Ureter (tissue), 1 donor: ENCODE measurements around the gene GSTM4. TPM values are rescaled to one million over a fixed set of nuclear protein-coding genes. Genes with fewer than 3 reads are reported as not detected.

Experiments
- DNase-seq: peaks from one replicate; pipeline ENCODE4 v3.0.0-alpha.2; 2020; ENCODE audit warnings: low spot score
- total RNA-seq: library from RNA; stranded (reverse); gene quantifications from one replicate; pipeline ENCODE4 v1.2.4, GENCODE V29; 2023
- donor health status: DM: yes; HTN: yes; CAD: no.

Gene GSTM4
- 38.2 TPM for total RNA-seq

DNA sequence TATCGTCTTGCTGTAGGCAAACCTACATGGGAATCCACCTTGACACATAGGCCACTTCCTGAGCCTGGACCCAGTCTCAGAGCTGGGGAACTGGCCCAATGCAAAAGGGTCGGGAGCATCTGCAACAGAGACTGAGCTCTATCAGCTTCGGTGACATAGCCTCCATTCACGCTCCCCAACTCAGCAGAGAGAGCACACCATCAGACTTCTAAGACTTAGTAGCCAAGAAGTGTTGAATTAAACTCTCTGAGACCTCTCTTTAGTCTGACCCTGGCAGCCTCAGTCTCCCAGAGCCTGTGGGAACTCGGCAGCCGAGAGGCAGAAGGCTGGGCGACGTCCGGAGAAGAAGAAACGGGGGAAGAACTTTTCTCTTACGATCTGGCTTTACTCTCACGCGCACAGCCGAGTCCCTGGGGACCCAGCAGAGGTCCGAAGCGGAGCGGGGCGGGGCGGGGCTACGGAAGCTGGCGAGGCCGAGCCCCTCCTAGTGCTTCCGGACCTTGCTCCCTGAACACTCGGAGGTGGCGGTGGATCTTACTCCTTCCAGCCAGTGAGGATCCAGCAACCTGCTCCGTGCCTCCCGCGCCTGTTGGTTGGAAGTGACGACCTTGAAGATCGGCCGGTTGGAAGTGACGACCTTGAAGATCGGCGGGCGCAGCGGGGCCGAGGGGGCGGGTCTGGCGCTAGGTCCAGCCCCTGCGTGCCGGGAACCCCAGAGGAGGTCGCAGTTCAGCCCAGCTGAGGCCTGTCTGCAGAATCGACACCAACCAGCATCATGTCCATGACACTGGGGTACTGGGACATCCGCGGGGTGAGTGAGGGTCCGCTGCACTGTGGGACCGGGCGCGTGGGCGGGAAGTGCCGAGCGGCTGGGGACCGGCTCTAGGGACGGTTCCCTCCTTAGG is at the start of gene GSTM4:
Gene GSTM4 (plus strand): TSS at position 485 of the 905 bp plus-strand sequence. CDS start 291 bp downstream, at position 776.
- DNase-seq, result peak; percentile 84

- DNase-seq, result no peak
Measured at GRCh38 chr1:109609881-109610280, 46.0 kb upstream of the GSTM4 start.

DNA sequence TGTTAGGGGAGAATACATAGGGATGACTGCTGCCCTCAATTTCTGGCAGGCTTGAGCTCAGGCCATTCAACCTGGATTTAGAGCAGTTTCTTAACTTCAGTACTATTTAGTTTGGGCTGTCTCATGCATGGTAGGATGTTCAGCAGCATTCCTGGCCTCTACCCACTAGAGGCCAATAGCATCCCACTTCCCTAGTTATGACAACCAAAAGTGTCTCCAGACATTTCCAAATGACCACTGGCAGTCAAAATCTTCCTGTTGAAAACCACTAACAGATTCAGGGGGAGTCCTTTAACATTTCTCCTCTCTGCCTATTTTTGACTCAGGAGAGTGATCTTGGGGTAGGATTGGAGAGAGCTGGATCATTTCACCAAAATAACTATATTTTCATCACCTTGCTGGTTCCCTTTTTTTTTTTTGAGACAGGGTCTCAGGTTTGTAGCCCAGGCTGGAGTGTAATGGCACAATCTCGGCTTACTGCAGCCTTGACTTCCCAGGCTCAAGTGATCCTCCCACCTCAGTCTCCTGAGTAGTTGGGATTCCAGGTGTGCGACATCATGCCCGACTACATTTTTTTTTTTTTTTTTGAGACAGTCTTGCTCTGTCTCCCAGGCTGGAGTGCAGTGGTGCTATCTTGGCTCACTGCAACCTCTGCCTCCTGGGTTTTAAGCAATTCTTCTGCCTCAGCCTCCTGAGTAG is 45.1 kb upstream of the GSTM4 start:
- no peak for DNase-seq

- DNase-seq, result no peak
Measured at GRCh38 chr1:109611308-109611990, 44.5 kb upstream of the GSTM4 start.

GRCh38 chr1:109613361-109614147 is 42.3 kb upstream of the GSTM4 start:
- no peak for DNase-seq

GRCh38 chr1:109615879-109616278 is 40.0 kb upstream of the GSTM4 start:
- DNase-seq, result no peak

DNA sequence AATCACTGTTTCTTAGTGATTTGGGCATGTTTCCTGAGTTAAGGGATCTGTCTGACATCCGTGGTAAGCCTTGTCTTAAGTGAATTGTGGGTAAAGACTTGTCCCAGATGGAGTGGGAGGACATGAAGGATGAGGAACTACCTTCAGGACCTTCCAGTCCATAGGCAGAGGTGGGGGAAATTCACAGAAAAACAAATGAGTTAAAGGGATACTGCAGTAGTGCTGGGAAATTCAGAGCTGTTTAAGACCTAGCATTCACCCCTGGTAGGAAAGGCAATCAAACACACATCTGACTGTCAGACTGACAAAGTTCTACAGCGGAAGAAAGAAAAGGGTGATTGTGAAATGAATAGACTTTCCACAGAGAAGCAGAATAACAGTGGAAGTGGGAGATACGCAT is 39.5 kb upstream of the GSTM4 start:
- no peak for DNase-seq

GRCh38 chr1:109617291-109617801 is 38.6 kb upstream of the GSTM4 start:
- no peak for DNase-seq

GRCh38 chr1:109618661-109619575 is 37.0 kb upstream of the GSTM4 start:
- no peak for DNase-seq

GRCh38 chr1:109619576-109620400 is 36.1 kb upstream of the GSTM4 start, which contains the start of the genes AMPD2 and GNAT2:
Gene AMPD2, plus strand, starts transcription at chr1:109619837. Its CDS starts 1,339 bp downstream, at chr1:109621176.
Gene GNAT2, minus strand, starts transcription at chr1:109619616. Its CDS starts 6,746 bp downstream, at chr1:109612870.
- DNase-seq, result peak; percentile 78

DNA sequence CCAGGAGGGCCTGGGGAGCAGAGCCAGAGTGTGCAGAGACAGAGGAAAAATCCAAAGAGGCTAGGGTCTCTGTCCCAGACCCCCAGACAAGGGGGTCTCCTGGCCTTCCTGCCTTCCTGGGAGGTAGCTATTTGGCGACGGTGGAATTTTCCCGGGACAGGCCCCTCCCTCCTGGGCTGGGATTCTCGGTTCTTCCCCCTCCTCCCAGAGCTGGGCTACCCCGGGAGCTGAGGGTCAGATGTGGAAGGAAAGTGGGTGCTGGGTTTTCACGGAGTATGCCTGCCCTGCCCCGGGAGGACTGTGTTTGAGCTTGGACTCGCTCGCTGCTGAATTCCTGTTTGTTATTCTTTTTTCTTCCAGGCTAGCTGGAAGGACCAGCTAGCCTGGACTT is 35.5 kb upstream of the GSTM4 start:
- DNase-seq, result no peak

DNA sequence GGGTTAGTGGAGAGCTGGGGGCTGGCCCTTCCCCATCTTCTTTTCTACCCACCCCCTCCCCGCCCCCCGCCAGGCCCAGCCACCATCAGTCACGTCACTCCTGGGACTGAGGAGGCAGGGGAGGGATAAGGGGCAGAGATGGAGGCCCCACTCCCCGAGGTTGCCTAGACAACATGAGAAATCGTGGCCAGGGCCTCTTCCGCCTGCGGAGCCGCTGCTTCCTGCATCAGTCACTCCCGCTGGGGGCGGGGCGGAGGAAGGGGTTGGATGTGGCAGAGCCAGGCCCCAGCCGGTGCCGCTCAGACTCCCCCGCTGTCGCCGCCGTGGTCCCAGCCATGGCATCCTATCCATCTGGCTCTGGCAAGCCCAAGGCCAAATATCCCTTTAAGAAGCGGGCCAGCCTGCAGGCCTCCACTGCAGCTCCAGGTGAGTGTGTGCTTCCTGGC is 35.0 kb upstream of the GSTM4 start:
- peak; percentile 93 for DNase-seq

- no peak for DNase-seq
Measured at GRCh38 chr1:109621379-109622136, 34.3 kb upstream of the GSTM4 start.

DNA sequence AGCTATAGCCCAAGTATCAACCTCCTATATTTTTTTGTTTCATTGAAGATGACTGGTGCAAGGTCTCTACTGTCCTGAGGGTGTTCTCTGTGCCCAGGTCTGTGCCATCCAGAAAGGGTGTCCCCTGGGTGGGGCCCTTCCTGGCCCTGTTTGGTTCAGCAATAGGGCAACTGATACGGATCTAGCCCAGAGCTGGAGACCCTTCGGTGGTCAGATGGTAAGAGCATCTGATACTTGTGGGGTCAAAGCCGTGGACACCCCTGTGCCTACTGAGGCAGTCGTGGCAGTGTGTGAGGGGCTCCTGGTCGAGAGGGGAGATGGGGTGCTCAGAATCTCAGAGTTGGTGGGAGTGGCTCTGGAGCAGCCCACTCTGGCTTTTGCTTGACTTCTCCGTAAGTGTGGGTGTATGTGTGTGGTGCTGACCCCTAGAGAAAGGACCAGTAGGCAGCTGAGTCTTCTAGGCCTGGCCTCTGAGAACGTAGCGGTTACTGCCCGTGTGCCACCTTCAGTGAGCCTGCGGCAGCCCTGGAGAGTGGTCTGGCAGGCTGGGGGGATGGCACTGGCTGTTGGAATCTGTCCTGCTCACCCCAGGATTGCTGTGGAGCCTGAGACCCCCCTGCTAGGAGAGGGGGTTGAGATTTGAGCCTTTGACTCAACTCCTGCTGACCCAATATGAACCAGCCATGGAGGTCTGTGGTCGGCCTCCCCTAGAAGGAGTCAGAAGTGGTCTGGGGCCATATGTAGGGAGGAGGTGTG is 33.6 kb upstream of the GSTM4 start:
- no peak for DNase-seq

GRCh38 chr1:109622895-109623294 is 33.0 kb upstream of the GSTM4 start:
- DNase-seq, result no peak

GRCh38 chr1:109623601-109624161 is 32.2 kb upstream of the GSTM4 start:
- DNase-seq, result no peak
